Measurements from ENCODE around the gene ACVR1. TPM values are rescaled to one million over a fixed set of nuclear protein-coding genes. Genes with fewer than 3 reads are reported as not detected.

ACVR1 gene
- total RNA-seq, 1 donor from 2014 or later: 22.1 TPM

DNA sequence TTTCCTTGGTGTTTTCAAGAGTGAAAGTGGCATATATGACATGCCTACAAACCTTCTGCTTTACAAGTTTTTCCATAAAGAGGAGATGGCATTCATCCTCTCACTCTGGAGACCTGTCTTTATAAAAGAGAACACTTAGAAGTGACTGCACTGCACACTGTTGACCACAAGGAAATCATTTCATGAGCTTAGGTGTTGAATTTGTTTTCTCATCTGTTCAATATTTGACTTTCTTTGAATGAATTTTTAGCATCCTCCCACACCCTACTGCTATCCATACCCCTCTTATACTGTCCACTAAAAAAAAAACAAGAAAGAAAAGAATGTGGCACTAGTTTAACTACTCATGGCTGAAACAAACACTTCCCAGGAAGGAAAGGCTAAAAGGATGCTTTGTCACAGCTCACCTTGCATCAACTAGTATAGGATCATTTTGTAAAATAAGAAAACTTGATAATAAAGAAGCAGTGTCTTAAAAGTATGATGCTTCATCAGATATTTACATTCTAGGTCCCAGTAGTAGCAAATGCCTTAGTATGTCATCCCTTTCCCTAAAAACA lies 83.0 kb downstream of the ACVR1 start:
- DNase-seq (ENCODE audit: low spot score): no peak

- no peak for DNase-seq (ENCODE audit: low spot score)
These were observed 83.6 kb downstream of the ACVR1 start for GRCh38 chr2:157792335-157793052.

DNA sequence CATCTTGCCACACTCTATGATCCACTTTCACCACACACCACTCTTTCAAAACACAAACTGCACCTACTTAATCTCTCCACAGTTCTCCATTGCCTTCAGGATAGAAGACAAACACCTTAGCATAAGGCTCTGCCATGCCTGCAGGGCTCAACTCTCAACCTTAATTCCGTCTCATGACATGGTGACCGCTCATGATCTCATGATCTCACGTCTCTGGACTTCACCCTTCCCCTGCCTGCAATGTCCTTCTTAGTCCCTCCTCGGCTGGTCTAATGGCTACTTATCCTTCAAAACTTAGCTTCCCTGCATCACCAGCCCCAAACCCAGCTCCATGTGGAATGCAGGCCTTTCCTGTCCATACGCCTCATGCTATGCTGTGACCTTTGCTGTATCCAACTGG lies 85.3 kb downstream of the ACVR1 start:
- no peak for DNase-seq (ENCODE audit: low spot score)

DNA sequence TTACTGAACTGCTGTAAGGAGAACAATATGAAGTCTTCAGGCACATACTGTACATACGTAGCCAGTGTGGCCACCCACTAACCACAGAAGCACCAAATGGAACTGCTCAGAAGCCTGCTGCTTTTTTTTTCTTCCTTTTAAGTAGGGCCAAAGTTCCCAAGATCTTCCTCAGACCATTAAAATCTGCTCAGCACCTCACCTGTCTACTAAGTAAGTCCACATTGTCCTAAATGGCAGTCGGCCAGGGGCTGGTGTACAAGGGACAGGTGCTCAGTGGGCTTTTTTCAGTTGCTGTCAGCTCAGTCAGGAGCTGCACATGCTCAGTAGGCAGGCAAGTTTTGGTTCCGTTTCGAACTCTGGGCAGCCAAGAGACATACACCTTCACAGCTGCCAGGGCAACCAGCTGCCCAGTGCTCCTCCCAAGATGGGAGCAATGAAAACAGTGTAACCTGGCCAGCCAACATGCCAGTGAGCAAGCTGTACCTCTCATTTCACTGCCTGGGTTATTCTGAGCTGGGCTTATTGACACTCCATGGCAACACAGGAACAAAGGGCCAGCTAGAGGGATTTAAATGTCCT lies 86.1 kb downstream of the ACVR1 start:
- DNase-seq (ENCODE audit: low spot score): no peak

DNA sequence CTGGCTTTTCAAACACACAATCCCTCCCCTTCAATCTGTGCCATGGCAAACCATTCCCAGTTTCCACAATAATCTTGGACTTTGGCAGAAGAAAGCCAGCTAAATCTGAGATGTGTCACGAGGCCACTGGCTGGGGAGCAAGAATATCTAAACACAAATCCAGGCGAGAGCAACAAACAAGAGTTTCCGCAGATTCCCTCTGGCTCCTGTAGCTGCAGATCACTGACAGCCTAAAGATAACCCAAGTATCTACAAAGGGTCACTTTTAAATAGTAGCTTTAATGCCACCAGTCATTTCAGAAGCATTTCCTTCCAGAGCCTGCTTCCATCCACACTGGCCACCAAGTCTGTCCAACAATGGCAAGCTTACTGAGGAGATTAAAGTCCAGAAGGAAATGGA lies 86.9 kb downstream of the ACVR1 start:
- DNase-seq (ENCODE audit: low spot score): peak; percentile 50

DNA sequence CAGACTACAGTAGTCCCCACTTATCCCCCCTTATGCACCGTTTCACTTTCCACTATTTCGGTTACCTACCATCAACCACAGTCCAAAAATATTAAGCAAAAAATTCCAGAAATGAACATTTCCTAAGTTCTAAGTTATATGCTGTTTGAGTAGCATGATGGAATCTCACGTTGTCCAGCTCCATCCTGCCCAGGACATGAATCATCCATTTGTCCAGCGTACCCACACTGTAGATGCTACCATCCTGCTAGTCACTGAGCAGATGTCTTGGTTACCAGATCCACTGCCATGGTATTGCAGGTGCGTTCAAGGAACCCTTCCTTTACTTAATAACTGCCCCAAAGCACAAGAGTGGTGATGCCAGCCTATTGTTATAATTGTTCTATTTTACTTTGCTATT lies 87.9 kb downstream of the ACVR1 start:
- DNase-seq (ENCODE audit: low spot score): no peak

DNA sequence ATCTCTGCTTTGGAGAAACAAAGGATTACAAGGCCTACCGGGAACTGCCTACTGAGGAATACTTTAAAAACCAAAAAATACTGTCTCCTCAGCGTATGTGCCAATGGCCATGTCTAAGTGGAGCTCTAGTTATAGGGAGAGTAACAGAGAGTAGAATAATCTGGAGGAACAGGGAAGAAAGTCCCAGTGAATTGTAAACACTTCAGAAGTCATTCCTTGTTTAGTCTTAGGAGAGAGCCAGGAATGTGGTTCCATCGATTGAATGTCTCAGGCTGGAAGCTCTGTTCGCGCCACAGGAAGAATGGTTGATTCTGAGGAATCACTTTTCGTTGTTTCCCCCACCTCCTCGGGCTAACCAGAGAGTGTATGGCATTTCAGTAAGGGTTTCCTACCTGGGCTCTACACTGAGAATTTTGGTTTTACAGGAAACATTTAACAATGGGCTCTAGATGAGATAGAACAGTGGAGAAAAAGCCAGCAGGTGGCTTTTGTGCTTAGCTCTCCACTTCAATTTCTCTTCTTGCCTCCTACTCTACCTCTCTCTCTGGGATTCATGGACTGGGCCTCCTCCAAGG lies 88.7 kb downstream of the ACVR1 start:
- no peak for DNase-seq (ENCODE audit: low spot score)

- no peak for DNase-seq (ENCODE audit: low spot score)
These were observed 89.3 kb downstream of the ACVR1 start for GRCh38 chr2:157786663-157787363.

GRCh38 chr2:157785866-157786662 lies 90.1 kb downstream of the ACVR1 start:
- peak; percentile 16 for DNase-seq (ENCODE audit: low spot score)

GRCh38 chr2:157785200-157785599 lies 90.9 kb downstream of the ACVR1 start:
- DNase-seq (ENCODE audit: low spot score): no peak

DNA sequence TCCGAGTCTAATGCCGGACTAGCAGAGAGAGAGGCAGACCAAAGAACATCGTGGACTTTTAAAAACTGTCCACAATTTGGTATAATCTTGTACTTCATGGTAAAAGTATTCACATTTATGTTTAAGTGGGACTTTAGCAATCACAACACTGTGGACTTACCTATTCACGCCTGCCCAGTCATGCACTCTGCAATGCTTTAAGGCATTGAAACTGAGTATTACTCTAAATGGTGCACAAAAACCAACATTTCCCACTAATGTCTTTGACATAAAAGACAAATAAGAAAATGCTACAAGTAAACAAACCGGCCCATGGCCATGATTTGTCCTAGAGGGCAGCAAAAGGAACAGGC lies 91.3 kb downstream of the ACVR1 start:
- DNase-seq (ENCODE audit: low spot score): no peak

DNA sequence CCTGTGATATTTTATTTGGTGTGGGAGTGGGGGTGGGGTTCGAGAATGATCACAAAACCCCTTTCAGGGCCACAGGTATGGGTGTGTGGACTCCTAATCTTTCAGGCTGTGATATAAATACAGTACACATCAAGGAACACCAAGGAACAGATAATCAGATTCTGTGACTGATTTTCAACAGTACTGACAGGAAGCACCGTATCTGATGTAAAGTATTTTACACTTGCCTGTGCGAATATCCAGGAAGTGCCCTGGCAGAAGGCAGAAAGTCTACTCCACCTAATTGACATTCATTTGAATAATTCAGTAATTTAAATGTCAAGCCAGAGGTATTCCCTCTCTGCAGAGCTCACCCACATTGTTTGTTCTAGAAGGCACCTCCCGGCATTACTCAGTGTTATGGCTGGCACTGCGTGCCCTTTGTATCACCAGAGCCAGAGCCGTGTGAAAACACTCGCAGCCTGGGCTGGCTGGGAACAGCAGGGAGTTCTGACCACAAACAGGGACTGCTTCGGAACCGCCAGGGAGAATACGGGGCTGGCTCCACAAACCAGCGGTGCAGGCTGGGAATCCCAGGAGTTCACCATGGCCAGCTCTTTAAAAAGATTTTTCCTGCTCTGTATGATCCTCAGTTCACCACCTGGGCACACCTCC lies 91.8 kb downstream of the ACVR1 start:
- DNase-seq (ENCODE audit: low spot score): no peak

GRCh38 chr2:157783245-157783644 lies 92.9 kb downstream of the ACVR1 start:
- no peak for DNase-seq (ENCODE audit: low spot score)

GRCh38 chr2:157782057-157782845 lies 93.9 kb downstream of the ACVR1 start:
- DNase-seq (ENCODE audit: low spot score): no peak

DNA sequence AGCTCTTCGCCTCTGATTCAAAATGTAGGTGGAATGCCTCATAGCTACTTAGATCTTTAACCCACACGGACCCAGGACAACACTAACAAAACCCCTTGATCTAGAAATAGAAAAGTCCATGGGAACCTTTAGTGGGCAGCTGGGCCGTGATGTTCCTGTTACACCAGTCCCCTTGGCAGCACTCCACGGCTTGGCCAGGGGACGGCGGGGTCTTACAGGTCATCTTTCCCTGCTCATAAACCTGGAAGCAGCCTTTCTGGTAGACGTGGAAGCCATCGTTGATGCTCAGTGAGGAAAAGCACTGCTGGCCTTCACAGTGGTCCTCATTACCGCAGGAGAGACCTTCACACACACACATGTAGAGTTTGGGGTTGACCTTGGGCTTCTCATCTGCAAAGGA lies 95.9 kb downstream of the ACVR1 start:
- DNase-seq (ENCODE audit: low spot score): no peak

DNA sequence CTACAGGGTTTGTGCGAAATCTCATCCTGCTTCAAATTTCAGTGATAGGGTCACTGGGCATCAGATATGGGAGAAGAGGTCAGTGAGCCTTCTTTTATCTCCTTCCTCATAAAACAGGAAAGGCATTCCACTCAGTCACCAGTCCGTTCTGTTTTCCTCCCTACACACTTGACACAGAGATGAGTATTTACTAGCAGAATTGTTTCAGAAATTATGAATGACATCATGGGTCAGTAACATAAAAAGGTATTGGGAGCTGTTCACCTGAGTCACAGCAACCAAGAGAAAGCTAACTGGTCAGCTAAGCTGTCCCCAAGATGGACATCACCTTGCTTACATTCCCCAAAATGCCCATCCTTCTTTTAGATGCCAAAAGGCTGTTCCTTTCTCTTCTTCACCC lies 96.3 kb downstream of the ACVR1 start:
- no peak for DNase-seq (ENCODE audit: low spot score)

GRCh38 chr2:157777427-157777826 lies 98.7 kb downstream of the ACVR1 start:
- DNase-seq (ENCODE audit: low spot score): peak; percentile 42

DNA sequence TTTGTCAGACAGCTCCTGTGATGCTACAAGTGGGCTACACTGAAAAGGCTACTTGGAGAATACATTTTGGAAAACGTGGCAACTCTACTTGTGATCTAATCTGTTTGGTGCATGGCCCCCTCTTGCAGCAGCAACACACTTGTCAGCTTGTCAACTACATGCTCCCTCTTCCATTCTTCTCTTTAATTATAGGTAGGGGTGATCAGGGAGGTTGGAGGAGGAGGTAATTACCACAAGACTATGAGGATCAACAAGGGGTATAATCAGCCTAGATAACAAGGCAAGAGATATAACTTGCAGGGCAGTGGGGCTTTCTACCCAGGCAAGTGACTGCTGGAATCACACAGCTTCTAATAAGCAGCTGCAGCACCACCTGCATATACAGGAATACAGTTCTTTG lies 104.9 kb downstream of the ACVR1 start:
- DNase-seq (ENCODE audit: low spot score): no peak

DNA sequence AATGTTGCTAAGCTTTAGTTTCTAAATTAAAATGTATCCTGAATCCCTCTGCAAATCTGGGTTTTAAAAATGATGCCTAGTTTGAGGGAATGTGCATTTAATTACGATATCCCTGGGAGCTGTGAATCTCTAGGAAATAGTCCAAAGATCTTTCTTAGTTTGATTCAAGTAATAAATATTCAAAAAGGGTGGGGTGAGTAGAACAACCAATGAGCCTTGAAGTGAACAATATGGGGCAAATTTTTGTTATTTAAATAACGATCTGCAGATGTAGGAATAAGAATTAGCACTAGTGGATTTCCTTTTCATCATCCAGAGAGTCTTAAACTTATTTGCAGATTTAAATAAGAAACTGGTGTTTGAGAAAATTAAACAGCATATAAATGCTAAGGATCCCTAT lies 106.3 kb downstream of the ACVR1 start:
- no peak for DNase-seq (ENCODE audit: low spot score)

- no peak for DNase-seq (ENCODE audit: low spot score)
These were observed 111.7 kb downstream of the ACVR1 start for GRCh38 chr2:157764386-157764785.

Measured in umbilical cord (tissue), 2 donors.